HepG2 (cell line): Measurements from ENCODE around the gene HOXB2.

Experiments
- NR3C1 ChIP-seq: sonication (generic); formaldehyde crosslinking; IDR thresholded peaks from 2 replicates; pipeline ENCODE4 v1.4.0; 2020; ENCODE audit warnings: missing genetic modification reagents
- POLR2A ChIP-seq, 2 experiments: IDR thresholded peaks; 2 replicates each; pipeline ENCODE4 v1.6.1; 2011; ENCODE audit warnings: low read depth in 2 of 2, low read length in 2 of 2, mild to moderate bottlenecking in 1 of 2, moderate library complexity in 1 of 2; ENCODE audit not compliant: insufficient read depth in 1 of 2
- TBX3 ChIP-seq: fragments of 450-650 bp; IDR thresholded peaks from 2 replicates; pipeline ENCODE4 v1.6.1; 2017; ENCODE audit warnings: antibody characterized with exemption, mild to moderate bottlenecking, inconsistent platforms, borderline replicate concordance
- ZBTB21 ChIP-seq: sonication (generic); formaldehyde crosslinking; IDR thresholded peaks from 2 replicates; pipeline ENCODE4 v1.4.0; 2020; ENCODE audit warnings: missing genetic modification reagents
- ZNF503 ChIP-seq: sonication (generic); formaldehyde crosslinking; IDR thresholded peaks from 2 replicates; pipeline ENCODE4 v1.4.0; 2020; ENCODE audit warnings: missing genetic modification reagents
- TF ChIP-seq, protein P1 (sequence below): sonication (generic); formaldehyde crosslinking; IDR thresholded peaks from 2 replicates; pipeline ENCODE4 v1.8.0; 2022; ENCODE audit warnings: mild to moderate bottlenecking, missing genetic modification reagents, borderline replicate concordance

GRCh38 chr17:48552466-48553189 is 7.7 kb upstream of the HOXB2 start:
- TF ChIP-seq TBX3 (no peak), POLR2A (IDR thresholded peaks at IDR 0.05; ENCODE audit: insufficient read depth in 1 of 2, low read depth in 2 of 2, low read length in 2 of 2) (no peak), ZNF503 (CRISPR knock-in tag) (no peak), ZBTB21 (CRISPR knock-in tag) (no peak), NR3C1 (CRISPR knock-in tag) (no peak)
- TF ChIP-seq, protein P1, sequence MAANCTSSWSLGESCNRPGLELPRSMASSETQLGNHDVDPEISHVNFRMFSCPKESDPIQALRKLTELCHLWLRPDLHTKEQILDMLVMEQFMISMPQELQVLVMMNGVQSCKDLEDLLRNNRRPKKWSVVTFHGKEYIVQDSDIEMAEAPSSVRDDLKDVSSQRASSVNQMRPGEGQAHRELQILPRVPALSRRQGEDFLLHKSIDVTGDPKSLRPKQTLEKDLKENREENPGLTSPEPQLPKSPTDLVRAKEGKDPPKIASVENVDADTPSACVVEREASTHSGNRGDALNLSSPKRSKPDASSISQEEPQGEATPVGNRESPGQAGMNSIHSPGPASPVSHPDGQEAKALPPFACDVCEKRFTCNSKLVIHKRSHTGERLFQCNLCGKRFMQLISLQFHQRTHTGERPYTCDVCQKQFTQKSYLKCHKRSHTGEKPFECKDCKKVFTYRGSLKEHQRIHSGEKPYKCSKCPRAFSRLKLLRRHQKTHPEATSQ (CRISPR knock-in tag): no peak
